ENCODE results near the gene E2F1. TPM values are rescaled to one million over a fixed set of nuclear protein-coding genes. Genes with fewer than 3 reads are reported as not detected.

E2F1 gene
- total RNA-seq, 2 donors from 2014 or later: 26.9 to 33.7 TPM

DNA sequence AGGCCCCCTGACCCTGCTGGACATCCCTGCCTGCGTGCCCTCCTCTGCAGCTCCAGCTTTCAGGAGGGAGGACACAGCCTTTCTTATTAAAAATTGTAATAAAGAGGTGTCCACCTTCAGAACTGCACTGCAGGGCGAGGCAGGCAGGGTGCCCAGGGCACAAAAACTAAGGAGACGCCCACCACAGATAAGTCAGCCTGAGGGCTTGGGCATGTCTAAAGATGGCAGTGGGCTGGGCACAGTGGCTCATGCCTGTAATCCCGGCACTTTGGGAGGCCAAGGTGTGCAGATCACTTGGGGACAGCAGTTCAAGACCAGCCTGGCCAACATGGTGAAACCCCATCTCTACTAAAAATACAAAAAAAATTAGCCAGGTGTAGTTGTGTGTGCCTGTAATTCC, 31.0 kb downstream of the E2F1 start:
- no peaks in the 10 kb centered on the region for H3K9me3 Mint-ChIP-seq
- H3K36me3 Mint-ChIP-seq (ENCODE audit: low read depth): peaks cover 11% of the 10 kb centered on the region
- H3K27ac Mint-ChIP-seq: peak overlapping the region; percentile 12
- Histone ChIP-seq H3K9me3 (ENCODE audit: control insufficient read depth, low read length) (no peaks in the 10 kb centered on the region), H3K4me3 (ENCODE audit: low read length) (no peak overlapping the region), H3K4me1 (ENCODE audit: control insufficient read depth, insufficient read depth, low read length) (peaks cover 3% of the 10 kb centered on the region), H3K9ac (ENCODE audit: extremely low read depth, low read length, poor library complexity, severe bottlenecking) (no peak overlapping the region), H3K27me3 (ENCODE audit: control insufficient read depth, insufficient read depth, low read length, poor library complexity, severe bottlenecking) (no peaks in the 10 kb centered on the region), H3K36me3 (ENCODE audit: control insufficient read depth, insufficient read depth, low read length) (peaks cover 6% of the 10 kb centered on the region), H3K27ac (ENCODE audit: low read depth, low read length) (no peak overlapping the region)
- no peak for DNase-seq
- TF ChIP-seq, protein P1, sequence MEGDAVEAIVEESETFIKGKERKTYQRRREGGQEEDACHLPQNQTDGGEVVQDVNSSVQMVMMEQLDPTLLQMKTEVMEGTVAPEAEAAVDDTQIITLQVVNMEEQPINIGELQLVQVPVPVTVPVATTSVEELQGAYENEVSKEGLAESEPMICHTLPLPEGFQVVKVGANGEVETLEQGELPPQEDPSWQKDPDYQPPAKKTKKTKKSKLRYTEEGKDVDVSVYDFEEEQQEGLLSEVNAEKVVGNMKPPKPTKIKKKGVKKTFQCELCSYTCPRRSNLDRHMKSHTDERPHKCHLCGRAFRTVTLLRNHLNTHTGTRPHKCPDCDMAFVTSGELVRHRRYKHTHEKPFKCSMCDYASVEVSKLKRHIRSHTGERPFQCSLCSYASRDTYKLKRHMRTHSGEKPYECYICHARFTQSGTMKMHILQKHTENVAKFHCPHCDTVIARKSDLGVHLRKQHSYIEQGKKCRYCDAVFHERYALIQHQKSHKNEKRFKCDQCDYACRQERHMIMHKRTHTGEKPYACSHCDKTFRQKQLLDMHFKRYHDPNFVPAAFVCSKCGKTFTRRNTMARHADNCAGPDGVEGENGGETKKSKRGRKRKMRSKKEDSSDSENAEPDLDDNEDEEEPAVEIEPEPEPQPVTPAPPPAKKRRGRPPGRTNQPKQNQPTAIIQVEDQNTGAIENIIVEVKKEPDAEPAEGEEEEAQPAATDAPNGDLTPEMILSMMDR (conservative IDR thresholded peaks at IDR 0.05): no peak
- peaks cover 14% of the 10 kb centered on the region for H3K4me1 Mint-ChIP-seq
- H3K27me3 Mint-ChIP-seq (ENCODE audit: insufficient read depth): no peaks in the 10 kb centered on the region
- WGBS, 2 experiments (ENCODE audit: insufficient coverage in 1 of 2, insufficient read length in 1 of 2): 81 to 96% methylated on average over 2 to 4 of the region's 4 CpGs
- H3K4me3 Mint-ChIP-seq: no peak overlapping the region

DNA sequence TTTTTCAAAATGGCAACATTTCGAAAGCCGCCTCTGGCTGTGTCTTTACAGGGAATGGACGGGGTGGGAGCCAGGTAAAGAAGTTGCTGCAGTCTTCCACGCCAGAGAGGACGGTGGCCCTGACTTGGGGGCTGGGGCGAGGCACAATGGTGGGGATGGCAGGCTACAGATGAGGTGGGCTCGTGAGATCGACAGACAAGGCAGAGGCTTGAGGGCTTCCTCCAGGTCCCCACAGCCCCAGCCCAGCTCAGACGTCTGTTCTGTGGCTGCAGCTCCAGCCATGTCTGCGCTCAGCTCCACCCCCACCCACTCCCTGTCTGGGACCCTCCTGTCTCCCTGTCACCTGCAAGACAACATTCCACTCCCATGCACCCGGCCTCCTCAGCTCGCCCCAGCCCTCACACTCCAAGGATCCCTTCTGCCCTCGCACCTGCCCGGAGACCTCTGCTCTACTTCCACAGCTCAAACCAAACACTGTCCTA, 31.5 kb downstream of the E2F1 start:
- no peaks in the 10 kb centered on the region for H3K27me3 ChIP-seq (ENCODE audit: control insufficient read depth, insufficient read depth, low read length, poor library complexity, severe bottlenecking)
- peaks cover 6% of the 10 kb centered on the region for H3K36me3 ChIP-seq (ENCODE audit: control insufficient read depth, insufficient read depth, low read length)
- H3K27ac Mint-ChIP-seq: peak overlapping the region; percentile 12
- no peaks in the 10 kb centered on the region for H3K9me3 Mint-ChIP-seq
- no peaks in the 10 kb centered on the region for H3K9me3 ChIP-seq (ENCODE audit: control insufficient read depth, low read length)
- WGBS, 2 experiments (ENCODE audit: insufficient coverage in 1 of 2, insufficient read length in 1 of 2): 88 to 94% methylated on average over 5 to 14 of the region's 14 CpGs
- TF ChIP-seq, protein P1 (conservative IDR thresholded peaks at IDR 0.05): no peak
- H3K27ac ChIP-seq (ENCODE audit: low read depth, low read length): no peak overlapping the region
- H3K4me3 Mint-ChIP-seq: no peak overlapping the region
- no peak overlapping the region for H3K4me3 ChIP-seq (ENCODE audit: low read length)
- H3K27me3 Mint-ChIP-seq (ENCODE audit: insufficient read depth): no peaks in the 10 kb centered on the region
- peaks cover 11% of the 10 kb centered on the region for H3K36me3 Mint-ChIP-seq (ENCODE audit: low read depth)
- H3K4me1 ChIP-seq (ENCODE audit: control insufficient read depth, insufficient read depth, low read length): peaks cover 3% of the 10 kb centered on the region
- H3K9ac ChIP-seq (ENCODE audit: extremely low read depth, low read length, poor library complexity, severe bottlenecking): no peak overlapping the region
- peaks cover 14% of the 10 kb centered on the region for H3K4me1 Mint-ChIP-seq
- no peak for DNase-seq

DNA sequence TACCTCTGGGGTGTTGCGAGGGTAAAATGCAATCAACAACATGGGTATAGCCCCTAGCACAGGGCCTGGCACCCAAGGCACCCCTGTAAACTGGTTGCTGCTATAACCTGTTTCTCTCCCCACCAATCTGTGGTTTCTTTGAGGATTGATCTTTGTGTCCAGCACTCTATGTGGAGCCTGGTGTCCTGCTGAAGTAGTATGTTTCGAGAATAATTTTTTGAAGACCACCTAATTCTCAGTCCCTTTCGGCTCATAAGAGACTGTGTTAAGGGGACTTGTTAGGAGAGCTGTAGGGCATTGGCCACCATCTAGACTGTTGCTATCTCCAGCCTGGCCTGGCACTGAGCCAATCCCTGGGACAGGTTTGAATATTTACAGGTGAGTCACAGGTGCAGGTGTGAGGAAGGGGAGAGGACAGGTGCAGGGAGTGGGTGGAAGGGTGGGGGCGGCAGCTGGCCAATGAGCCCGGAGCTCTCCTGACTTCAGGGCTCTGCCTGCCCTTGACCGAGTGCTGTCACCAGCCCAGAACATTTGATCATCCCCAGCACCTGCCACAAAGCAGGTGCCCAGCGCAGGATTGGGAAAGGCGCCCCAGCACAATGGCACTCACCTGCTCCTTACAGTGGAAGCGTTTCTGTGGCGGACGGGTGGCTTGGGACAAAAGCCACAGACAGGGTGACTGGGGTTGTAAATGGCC, 32.1 kb downstream of the E2F1 start:
- H3K36me3 Mint-ChIP-seq (ENCODE audit: low read depth): peaks cover 9% of the 10 kb centered on the region
- H3K9me3 Mint-ChIP-seq: no peaks in the 10 kb centered on the region
- H3K4me3 Mint-ChIP-seq: no peak overlapping the region
- TF ChIP-seq, protein P1 (conservative IDR thresholded peaks at IDR 0.05): no peak
- DNase-seq: peak; percentile 77
- peak overlapping the region; percentile 80 for H3K27ac Mint-ChIP-seq
- 95 to 96% methylated on average over 9 to 11 of the region's 11 CpGs for WGBS, 2 experiments (ENCODE audit: insufficient coverage in 1 of 2, insufficient read length in 1 of 2)
- Histone ChIP-seq H3K4me3 (ENCODE audit: low read length) (no peak overlapping the region), H3K36me3 (ENCODE audit: control insufficient read depth, insufficient read depth, low read length) (peaks cover 6% of the 10 kb centered on the region), H3K27me3 (ENCODE audit: control insufficient read depth, insufficient read depth, low read length, poor library complexity, severe bottlenecking) (no peaks in the 10 kb centered on the region), H3K4me1 (ENCODE audit: control insufficient read depth, insufficient read depth, low read length) (no peaks in the 10 kb centered on the region), H3K9me3 (ENCODE audit: control insufficient read depth, low read length) (no peaks in the 10 kb centered on the region), H3K9ac (ENCODE audit: extremely low read depth, low read length, poor library complexity, severe bottlenecking) (no peak overlapping the region), H3K27ac (ENCODE audit: low read depth, low read length) (no peak overlapping the region)
- H3K4me1 Mint-ChIP-seq: peaks cover 14% of the 10 kb centered on the region
- no peaks in the 10 kb centered on the region for H3K27me3 Mint-ChIP-seq (ENCODE audit: insufficient read depth)
